ENCODE measurements around the gene ADGRL3. TPM values are rescaled to one million over a fixed set of nuclear protein-coding genes. Genes with fewer than 3 reads are reported as not detected.
A peak's percentile ranks its signal among the peaks of the same experiment; 100 is the strongest.
"Not testable (repeated sequence)": the region's sequence is repeated elsewhere in the genome, so short reads cannot be mapped to it uniquely, and the experiment has no call there.

ADGRL3 gene
- total RNA-seq, 1 donor from 2014 or later, result 55.9 TPM

GRCh38 chr4:61207156-61207555, 7.0 kb downstream of the ADGRL3 start:
- DNase-seq, result not testable (repeated sequence)

- no peak for DNase-seq
Observed at GRCh38 chr4:61210186-61210939, 10.2 kb downstream of the ADGRL3 start.

GRCh38 chr4:61211781-61212180, 11.7 kb downstream of the ADGRL3 start:
- DNase-seq, result no peak

GRCh38 chr4:61212788-61213187, 12.7 kb downstream of the ADGRL3 start:
- no peak for DNase-seq

GRCh38 chr4:61214680-61215079, 14.6 kb downstream of the ADGRL3 start:
- DNase-seq, result no peak

- DNase-seq, result no peak
Observed at GRCh38 chr4:61217222-61217621, 17.1 kb downstream of the ADGRL3 start.

GRCh38 chr4:61220556-61220955, 20.4 kb downstream of the ADGRL3 start:
- DNase-seq, result no peak

- DNase-seq, result no peak
Observed at GRCh38 chr4:61223385-61223784, 23.3 kb downstream of the ADGRL3 start.

- no peak for DNase-seq
Observed at GRCh38 chr4:61224573-61224972, 24.4 kb downstream of the ADGRL3 start.

GRCh38 chr4:61225656-61226055, 25.5 kb downstream of the ADGRL3 start:
- no peak for DNase-seq

GRCh38 chr4:61231421-61231820, 31.3 kb downstream of the ADGRL3 start:
- no peak for DNase-seq

GRCh38 chr4:61239250-61239649, 39.1 kb downstream of the ADGRL3 start:
- no peak for DNase-seq

GRCh38 chr4:61243962-61244361, 43.8 kb downstream of the ADGRL3 start:
- DNase-seq, result no peak

- DNase-seq, result no peak
Observed at GRCh38 chr4:61245069-61245714, 45.1 kb downstream of the ADGRL3 start.

- DNase-seq, result peak; percentile 40
Observed at GRCh38 chr4:61246034-61246433, 45.9 kb downstream of the ADGRL3 start.

- DNase-seq, result no peak
Observed at GRCh38 chr4:61248705-61249104, 48.6 kb downstream of the ADGRL3 start.

GRCh38 chr4:61251129-61251528, 51.0 kb downstream of the ADGRL3 start:
- DNase-seq, result no peak

- no peak for DNase-seq
Observed at GRCh38 chr4:61254406-61254805, 54.3 kb downstream of the ADGRL3 start.

- peak; percentile 46 for DNase-seq
Observed at GRCh38 chr4:61273233-61273632, 73.1 kb downstream of the ADGRL3 start.

GRCh38 chr4:61274286-61274685, 74.2 kb downstream of the ADGRL3 start:
- DNase-seq, result no peak

- DNase-seq, result no peak
Observed at GRCh38 chr4:61275241-61275640, 75.1 kb downstream of the ADGRL3 start.

GRCh38 chr4:61276029-61276428, 75.9 kb downstream of the ADGRL3 start:
- no peak for DNase-seq

- DNase-seq, result no peak
Observed at GRCh38 chr4:61277785-61278760, 77.9 kb downstream of the ADGRL3 start.

All from skin of body (tissue), 2 donors.